Hepatocyte (in vitro differentiated cells): ENCODE data around the gene PTPRM.

Experiments
- EZH2 ChIP-seq: fragments of 200-600 bp; sonication (generic); IDR thresholded peaks from 2 replicates; pipeline ENCODE4 v1.6.1; 2016; ENCODE audit warnings: antibody characterized with exemption, mild to moderate bottlenecking, borderline replicate concordance
- EZH2phosphoT487 ChIP-seq: fragments of 200-600 bp; sonication (generic); IDR thresholded peaks from one replicate; pipeline ENCODE4 v1.6.1; 2018; ENCODE audit warnings: antibody characterized with exemption, mild to moderate bottlenecking, low read depth, moderate library complexity; ENCODE audit not compliant: unreplicated experiment, severe bottlenecking
- TF ChIP-seq, protein P1 (sequence below): fragments of 200-600 bp; sonication (generic); IDR thresholded peaks from 2 replicates; pipeline ENCODE4 v1.5.1; 2016; ENCODE audit warnings: antibody characterized with exemption, mild to moderate bottlenecking; ENCODE audit not compliant: poor library complexity

DNA sequence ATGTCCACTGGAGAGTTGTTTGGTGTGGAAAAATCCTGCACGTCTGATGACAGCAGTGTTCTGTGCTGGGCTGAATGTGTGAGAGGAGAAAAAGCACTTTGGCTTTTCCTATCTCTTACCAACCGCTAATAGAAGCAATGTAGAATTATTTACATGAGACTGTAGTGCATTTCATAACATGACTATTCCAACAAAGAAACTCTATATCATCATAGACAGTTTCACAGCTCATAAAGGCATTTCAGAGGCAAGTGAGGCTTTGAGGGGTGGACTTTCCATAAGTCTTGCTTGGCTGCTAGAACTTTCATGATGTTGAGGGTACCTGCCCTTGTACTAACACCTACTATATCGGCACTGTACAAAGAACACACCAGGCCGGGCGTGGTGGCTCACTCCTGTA lies 697.0 kb downstream of the PTPRM start:
- TF ChIP-seq, protein P1, sequence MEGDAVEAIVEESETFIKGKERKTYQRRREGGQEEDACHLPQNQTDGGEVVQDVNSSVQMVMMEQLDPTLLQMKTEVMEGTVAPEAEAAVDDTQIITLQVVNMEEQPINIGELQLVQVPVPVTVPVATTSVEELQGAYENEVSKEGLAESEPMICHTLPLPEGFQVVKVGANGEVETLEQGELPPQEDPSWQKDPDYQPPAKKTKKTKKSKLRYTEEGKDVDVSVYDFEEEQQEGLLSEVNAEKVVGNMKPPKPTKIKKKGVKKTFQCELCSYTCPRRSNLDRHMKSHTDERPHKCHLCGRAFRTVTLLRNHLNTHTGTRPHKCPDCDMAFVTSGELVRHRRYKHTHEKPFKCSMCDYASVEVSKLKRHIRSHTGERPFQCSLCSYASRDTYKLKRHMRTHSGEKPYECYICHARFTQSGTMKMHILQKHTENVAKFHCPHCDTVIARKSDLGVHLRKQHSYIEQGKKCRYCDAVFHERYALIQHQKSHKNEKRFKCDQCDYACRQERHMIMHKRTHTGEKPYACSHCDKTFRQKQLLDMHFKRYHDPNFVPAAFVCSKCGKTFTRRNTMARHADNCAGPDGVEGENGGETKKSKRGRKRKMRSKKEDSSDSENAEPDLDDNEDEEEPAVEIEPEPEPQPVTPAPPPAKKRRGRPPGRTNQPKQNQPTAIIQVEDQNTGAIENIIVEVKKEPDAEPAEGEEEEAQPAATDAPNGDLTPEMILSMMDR = no peak
- TF ChIP-seq EZH2 = no peak
- no peak for TF ChIP-seq EZH2phosphoT487
